ENCODE measurements around the gene MYO19. TPM values are rescaled to one million over a fixed set of nuclear protein-coding genes. Genes with fewer than 3 reads are reported as not detected.
A peak's percentile ranks its signal among the peaks of the same experiment; 100 is the strongest.

The MYO19 gene
- total RNA-seq, 1 donor from 2014 or later = 36.8 TPM

GRCh38 chr17:36468903-36469635, 65.6 kb downstream of the MYO19 start:
- intact Hi-C loops (cut with DNase I) = no loop called here
- Histone ChIP-seq H3K4me3 (no peak overlapping the region), H3K36me3 (no peaks in the 10 kb centered on the region), H3K4me1 (no peaks in the 10 kb centered on the region), H3K27me3 (peaks cover 39% of the 10 kb centered on the region), H3K9me3 (no peaks in the 10 kb centered on the region), H3K27ac (no peak overlapping the region)
- no peak for DNase-seq
- ATAC-seq = no peak
- no peak for TF ChIP-seq CTCF (IDR thresholded peaks at IDR 0.05)

- ATAC-seq (no peak), DNase-seq (no peak)
- TF ChIP-seq CTCF (IDR thresholded peaks at IDR 0.05) = no peak
- no peak overlapping the region for H3K4me3 ChIP-seq
- H3K27me3 ChIP-seq = peaks cover 57% of the 10 kb centered on the region
- no peaks in the 10 kb centered on the region for H3K36me3 ChIP-seq
- H3K4me1 ChIP-seq = no peaks in the 10 kb centered on the region
- H3K9me3 ChIP-seq = no peaks in the 10 kb centered on the region
- intact Hi-C loops (cut with DNase I) = no loop called here
- H3K27ac ChIP-seq = no peak overlapping the region
Measured at GRCh38 chr17:36464765-36465088, 69.9 kb downstream of the MYO19 start.

- Histone ChIP-seq H3K27me3 (peaks cover 57% of the 10 kb centered on the region), H3K27ac (no peak overlapping the region), H3K4me1 (no peaks in the 10 kb centered on the region), H3K36me3 (no peaks in the 10 kb centered on the region), H3K4me3 (no peak overlapping the region), H3K9me3 (no peaks in the 10 kb centered on the region)
- intact Hi-C loops (cut with DNase I) = no loop called here
- DNase-seq (peak; percentile 69), ATAC-seq (peak; percentile 84)
- no peak for TF ChIP-seq CTCF (IDR thresholded peaks at IDR 0.05)
Measured at GRCh38 chr17:36463916-36464764, 70.5 kb downstream of the MYO19 start.

- intact Hi-C loops (cut with DNase I) = no loop called here
- TF ChIP-seq CTCF (IDR thresholded peaks at IDR 0.05) = no peak
- H3K27me3 ChIP-seq = peaks cover 45% of the 10 kb centered on the region
Measured at GRCh38 chr17:36461330-36462110, 73.1 kb downstream of the MYO19 start.

GRCh38 chr17:36460265-36460937, 74.3 kb downstream of the MYO19 start:
- no peak for TF ChIP-seq CTCF (IDR thresholded peaks at IDR 0.05)
- intact Hi-C loops (cut with DNase I) = no loop called here
- H3K4me3 ChIP-seq = no peak overlapping the region
- no peaks in the 10 kb centered on the region for H3K36me3 ChIP-seq
- no peaks in the 10 kb centered on the region for H3K9me3 ChIP-seq
- no peak for ATAC-seq
- no peak for DNase-seq
- H3K27me3 ChIP-seq = peaks cover 36% of the 10 kb centered on the region
- no peak overlapping the region for H3K27ac ChIP-seq
- H3K4me1 ChIP-seq = no peaks in the 10 kb centered on the region

More at GRCh38 chr17:36461330-36462110, 73.1 kb downstream of the MYO19 start:
- Histone ChIP-seq H3K27ac (no peak overlapping the region), H3K4me3 (no peak overlapping the region), H3K9me3 (no peaks in the 10 kb centered on the region), H3K4me1 (no peaks in the 10 kb centered on the region), H3K36me3 (no peaks in the 10 kb centered on the region)
- DNase-seq = no peak
- ATAC-seq = no peak

Data from upper lobe of right lung (tissue), 1 donor.